Spinal cord (tissue), 10 donors: ENCODE data around the gene TPM1. TPM values are rescaled to one million over a fixed set of nuclear protein-coding genes. Genes with fewer than 3 reads are reported as not detected.

Source experiments
- DNase-seq, 6 donors: peaks; one replicate each; pipeline versions ENCODE4 v3.0.0 to v3.0.0-alpha.2; 2013 to 2015; ENCODE audit warnings: low spot score in 6 of 6, low read depth in 4 of 6
- H3K27ac ChIP-seq: one replicate; pipeline ENCODE4 v1.5.1; 2013; ENCODE audit warnings: low read depth, low read length, control low read depth
- H3K27me3 ChIP-seq: one replicate; pipeline ENCODE4 v1.6.1; 2013; ENCODE audit warnings: low read length; ENCODE audit not compliant: control insufficient read depth, insufficient read depth
- H3K36me3 ChIP-seq: one replicate; pipeline ENCODE4 v1.6.1; 2013; ENCODE audit warnings: low read length; ENCODE audit not compliant: control insufficient read depth, insufficient read depth
- H3K4me1 ChIP-seq: one replicate; pipeline ENCODE4 v1.6.1; 2013; ENCODE audit warnings: low read length; ENCODE audit not compliant: control insufficient read depth, insufficient read depth
- H3K4me3 ChIP-seq: one replicate; pipeline ENCODE4 v1.5.1; 2013; ENCODE audit warnings: low read depth, low read length, control low read depth
- H3K9me3 ChIP-seq: one replicate; pipeline ENCODE4 v1.6.1; 2013; ENCODE audit warnings: low read length; ENCODE audit not compliant: control insufficient read depth, insufficient read depth
- WGBS: methylation state at CpG from one replicate; pipeline ENCODE4 v1.1.5; 2013; ENCODE audit warnings: missing lambda C conversion rate; ENCODE audit not compliant: insufficient coverage; 5-methylcytosine and 5-hydroxymethylcytosine counted together
- polyA plus RNA-seq, 2 donors: library from polyadenylated mRNA; unstranded; fragments of 120-200 nt; gene quantifications; one replicate each; pipeline ENCODE4 v1.2.1, GENCODE V29; 2013; ENCODE audit not compliant: insufficient read length in 2 of 2
- total RNA-seq, 2 donors: library from RNA; depleted of rRNA in 1 of 2; stranded (reverse); fragments of 120-200 nt in 1 of 2; fragments of >200 nt in 1 of 2; gene quantifications; one replicate each; pipeline versions ENCODE4 v1.2.3 to v1.2.4, GENCODE V29; 2013 to 2014
- donor health status: healthy.

Gene TPM1
- total and polyA plus RNA-seq, 4 donors, result 184 to 480 (median 216) TPM

DNA sequence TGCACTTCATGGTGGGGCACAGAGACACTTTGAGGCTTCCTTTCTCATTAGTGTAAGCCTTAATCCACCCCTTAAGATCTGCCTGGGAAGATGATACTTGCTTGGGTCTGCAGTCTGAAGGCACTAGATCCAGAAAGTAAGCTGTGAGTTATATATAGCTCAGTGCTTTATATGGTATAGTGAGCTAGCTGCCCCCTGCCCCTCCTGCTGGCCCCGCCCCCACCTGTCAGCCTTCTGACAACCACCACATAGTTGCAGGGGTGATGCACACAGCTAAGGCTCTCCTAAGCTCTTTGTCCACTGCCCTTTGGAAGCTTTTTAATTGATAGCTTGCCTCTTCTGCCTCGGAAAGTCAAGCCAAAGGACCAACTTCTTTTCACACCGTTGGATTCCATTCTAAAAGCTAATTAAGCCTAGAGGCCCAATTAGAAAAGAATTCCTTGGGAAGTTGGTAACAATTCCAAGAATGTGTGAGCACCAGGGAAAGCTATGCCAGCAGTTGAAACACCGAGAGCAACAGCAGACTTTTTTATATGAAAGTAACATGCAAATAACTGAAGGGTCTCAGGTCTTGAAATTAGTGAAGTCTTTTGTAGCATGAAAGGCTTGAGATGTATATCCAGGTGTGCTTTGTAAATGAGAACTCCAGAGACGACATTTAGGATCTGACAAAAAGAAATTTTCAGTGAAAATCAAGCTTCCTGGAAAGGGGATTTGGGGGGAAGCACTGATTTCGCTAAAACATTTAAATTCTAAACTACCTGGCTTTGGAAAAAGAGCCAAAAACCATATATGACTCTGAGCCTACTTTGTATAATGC is 2.3 kb downstream of the TPM1 start:
- no peak for DNase-seq
- H3K4me1 ChIP-seq, result peaks cover 46% of the 10 kb centered on the region
- no peaks in the 10 kb centered on the region for H3K9me3 ChIP-seq
- H3K36me3 ChIP-seq, result no peaks in the 10 kb centered on the region
- peaks cover 33% of the 10 kb centered on the region for H3K27me3 ChIP-seq
- peak overlapping the region; percentile 19 for H3K27ac ChIP-seq
- H3K4me3 ChIP-seq, result peak overlapping the region; percentile 49
- 14% methylated on average over 1 of the region's 6 CpGs for WGBS

DNA sequence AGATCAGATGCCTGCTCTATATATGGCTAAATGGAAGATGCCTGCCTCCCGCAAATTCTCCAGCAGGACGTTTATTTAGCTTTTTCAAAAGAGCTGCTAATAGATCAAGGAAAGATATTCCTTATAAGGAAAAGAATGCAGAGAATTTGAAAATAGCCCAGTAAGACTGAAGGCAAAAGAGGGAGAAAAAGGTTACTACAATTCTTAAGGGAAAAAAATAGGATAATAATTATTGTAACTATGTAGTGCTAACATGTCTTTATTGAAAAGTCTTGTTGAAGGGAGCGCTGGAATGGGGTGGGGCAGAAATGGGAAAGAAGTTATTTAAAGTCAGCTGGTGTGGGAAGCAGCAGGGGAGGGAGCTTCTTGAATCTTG is 2.9 kb downstream of the TPM1 start:
- H3K9me3 ChIP-seq, result no peaks in the 10 kb centered on the region
- 17% methylated on average over 1 of the region's 3 CpGs for WGBS
- H3K27me3 ChIP-seq, result peaks cover 33% of the 10 kb centered on the region
- peak overlapping the region; percentile 17 for H3K4me3 ChIP-seq
- DNase-seq, result no peak
- peaks cover 50% of the 10 kb centered on the region for H3K4me1 ChIP-seq
- peak overlapping the region; percentile 19 for H3K27ac ChIP-seq
- no peaks in the 10 kb centered on the region for H3K36me3 ChIP-seq

DNA sequence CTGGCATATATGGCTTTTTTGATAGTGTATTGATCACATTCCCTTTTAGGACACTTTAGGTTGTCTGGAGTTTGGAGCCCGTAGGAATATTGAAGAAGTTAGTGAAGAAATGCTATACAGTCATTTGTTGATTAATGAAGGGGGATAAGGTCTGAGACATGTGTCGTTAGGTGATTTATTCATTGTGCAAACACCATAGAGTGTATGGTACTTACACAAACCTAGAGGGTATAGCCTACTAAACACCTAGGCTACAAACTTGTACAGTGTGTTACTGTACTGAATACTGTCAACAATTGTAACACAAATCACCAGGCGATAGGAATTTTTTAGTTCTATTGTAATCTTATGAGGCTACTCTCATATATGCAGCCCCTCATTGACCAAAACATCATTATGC is 3.3 kb downstream of the TPM1 start:
- peaks cover 50% of the 10 kb centered on the region for H3K4me1 ChIP-seq
- H3K27ac ChIP-seq, result no peak overlapping the region
- H3K9me3 ChIP-seq, result no peaks in the 10 kb centered on the region
- no peak for DNase-seq
- H3K36me3 ChIP-seq, result no peaks in the 10 kb centered on the region
- H3K4me3 ChIP-seq, result peak overlapping the region; percentile 17
- peaks cover 33% of the 10 kb centered on the region for H3K27me3 ChIP-seq
- WGBS, result no CpG with 5 or more reads among the region's 3 CpGs

DNA sequence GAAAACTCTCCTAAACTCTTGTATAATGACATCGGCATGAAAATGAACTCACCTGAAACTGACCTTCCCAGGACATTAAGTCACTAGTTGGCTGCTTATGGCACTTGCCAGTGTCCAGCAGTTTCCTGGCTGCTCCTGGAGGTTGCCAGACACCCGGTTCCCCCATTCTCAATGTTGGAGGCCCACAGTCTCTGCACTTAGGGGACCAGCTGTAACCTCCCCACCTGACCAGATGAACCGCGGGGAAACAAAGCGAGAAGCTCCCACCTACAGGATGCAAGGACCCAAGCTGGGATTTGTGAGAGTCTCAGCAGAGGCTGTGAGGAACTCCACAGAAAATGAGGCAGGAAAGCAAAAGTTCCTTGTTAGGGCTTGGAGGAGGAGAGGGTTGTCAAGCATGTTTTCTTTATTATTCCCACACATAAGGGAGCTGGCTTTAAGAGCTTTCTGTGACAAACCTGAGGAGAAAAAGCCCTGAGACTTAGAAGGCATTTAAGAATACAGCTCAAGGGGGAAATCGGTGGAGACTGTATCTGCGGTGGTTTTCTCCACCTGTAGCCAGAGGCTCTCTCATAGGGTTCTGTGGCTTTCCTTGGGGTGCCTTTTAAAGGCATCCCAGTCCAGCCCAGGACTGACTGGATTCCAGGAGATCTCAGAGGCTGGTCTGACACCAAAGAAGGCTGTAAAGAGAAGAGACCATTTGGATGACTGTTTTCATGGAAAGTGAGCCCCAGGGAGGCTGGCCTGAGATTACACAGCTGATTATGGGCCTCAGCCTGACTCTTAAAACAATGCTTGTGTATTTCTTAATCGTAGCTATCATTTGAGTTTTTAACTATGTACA is 4.6 kb downstream of the TPM1 start:
- Histone ChIP-seq H3K27me3 (peaks cover 31% of the 10 kb centered on the region), H3K4me1 (peaks cover 43% of the 10 kb centered on the region), H3K27ac (no peak overlapping the region), H3K4me3 (peak overlapping the region; percentile 69), H3K9me3 (no peaks in the 10 kb centered on the region), H3K36me3 (no peaks in the 10 kb centered on the region)
- WGBS, result 66% methylated on average over 4 of the region's 8 CpGs
- DNase-seq, result no peak

DNA sequence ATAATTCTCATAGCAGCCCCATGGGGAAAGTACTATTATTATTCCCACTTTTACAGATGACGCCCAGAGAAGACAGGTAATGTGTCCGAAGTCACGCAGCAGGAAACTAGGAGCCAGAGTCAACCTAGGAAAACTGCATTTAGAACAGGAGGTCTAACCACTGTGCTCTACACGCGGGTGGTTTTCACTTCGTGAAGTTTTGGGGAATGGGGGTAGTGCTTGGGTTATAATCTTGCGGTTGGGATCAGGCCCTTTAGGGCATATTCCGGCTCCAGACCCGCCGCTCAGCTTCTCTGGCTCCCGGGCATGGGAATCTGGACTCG is 5.2 kb downstream of the TPM1 start:
- Histone ChIP-seq H3K36me3 (no peaks in the 10 kb centered on the region), H3K4me3 (peak overlapping the region; percentile 69), H3K27ac (peak overlapping the region; percentile 77), H3K9me3 (no peaks in the 10 kb centered on the region), H3K27me3 (peaks cover 31% of the 10 kb centered on the region), H3K4me1 (peaks cover 44% of the 10 kb centered on the region)
- DNase-seq, result no peak
- WGBS, result 0% methylated on average over 9 of the region's 12 CpGs

DNA sequence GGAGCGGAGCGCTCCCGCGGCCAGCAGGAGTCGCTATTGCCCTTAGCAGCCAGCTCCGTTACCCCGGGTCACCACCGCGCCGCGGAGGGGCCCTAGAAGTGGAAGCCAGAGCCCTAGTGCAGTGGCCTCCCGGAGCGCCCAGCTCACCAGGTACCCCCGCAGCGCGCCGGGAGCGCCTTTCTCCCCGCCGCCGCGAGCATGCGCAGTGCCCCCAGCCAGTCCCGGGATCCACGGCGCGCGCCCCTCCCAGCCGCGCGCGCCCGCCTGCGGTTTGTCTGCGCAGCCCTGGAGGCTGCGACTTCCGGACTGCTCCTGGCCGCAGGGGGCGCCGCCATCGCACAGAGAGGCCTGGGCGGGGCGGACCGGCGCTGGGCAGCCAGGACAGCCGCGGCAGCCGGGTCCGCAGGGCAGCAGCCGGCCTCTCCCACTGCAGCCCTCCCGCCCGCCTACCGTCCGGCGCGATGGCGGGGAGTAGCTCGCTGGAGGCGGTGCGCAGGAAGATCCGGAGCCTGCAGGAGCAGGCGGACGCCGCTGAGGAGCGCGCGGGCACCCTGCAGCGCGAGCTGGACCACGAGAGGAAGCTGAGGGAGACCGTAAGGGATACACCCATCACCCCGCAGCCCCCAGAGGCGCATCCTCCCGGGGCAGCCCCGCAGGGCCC is 5.7 kb downstream of the TPM1 start:
- Histone ChIP-seq H3K4me1 (peaks cover 44% of the 10 kb centered on the region), H3K36me3 (no peaks in the 10 kb centered on the region), H3K4me3 (peak overlapping the region; percentile 69), H3K27ac (peak overlapping the region; percentile 85), H3K9me3 (no peaks in the 10 kb centered on the region), H3K27me3 (peaks cover 28% of the 10 kb centered on the region)
- WGBS, result under 1% methylated on average over 75 of the region's 75 CpGs
- DNase-seq, result peak; percentile 76 to 97 (median 82)

DNA sequence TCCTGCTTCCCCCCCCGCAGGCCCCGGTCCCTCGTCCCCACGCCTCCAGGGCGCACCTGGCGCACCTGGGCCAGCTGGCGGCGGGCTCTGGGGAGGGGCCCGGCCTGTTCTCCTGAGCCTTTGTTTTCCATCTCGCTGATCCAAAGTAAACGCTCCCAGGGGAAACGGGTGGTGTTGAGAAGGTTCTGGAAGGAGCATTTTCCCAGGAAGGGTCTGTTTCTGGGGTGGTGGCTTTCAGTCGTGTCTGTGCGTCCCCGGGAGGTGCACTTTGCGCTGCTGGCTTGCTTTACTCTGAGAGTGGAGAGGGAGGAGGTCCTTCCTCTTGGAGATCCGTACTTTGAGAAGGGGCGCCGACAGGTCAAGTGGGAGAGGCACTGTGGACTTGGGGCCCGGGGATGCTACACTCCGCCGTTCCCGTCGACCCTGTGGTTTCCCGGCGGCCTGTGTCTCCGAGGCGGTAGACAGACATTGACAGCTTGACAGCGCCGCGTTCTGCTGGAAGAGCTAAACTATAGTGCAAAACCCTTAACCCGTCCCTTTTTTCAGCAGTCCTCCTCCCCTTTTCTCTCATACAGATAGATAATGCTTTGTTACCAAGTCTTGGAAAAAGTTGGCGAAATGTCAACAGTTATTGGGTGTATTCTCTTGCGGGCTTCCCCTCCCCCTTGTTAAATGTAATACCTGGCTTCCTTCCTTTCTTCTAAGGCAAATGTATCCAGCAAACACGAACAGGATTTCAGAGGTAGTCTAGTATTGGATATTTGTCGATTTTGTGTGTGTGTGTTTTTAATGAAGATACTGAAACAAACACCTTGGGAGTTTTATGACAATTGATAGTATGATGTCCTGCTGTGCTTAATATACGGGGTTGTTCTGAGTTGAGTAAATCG is 6.5 kb downstream of the TPM1 start:
- Histone ChIP-seq H3K27me3 (peaks cover 21% of the 10 kb centered on the region), H3K27ac (peak overlapping the region; percentile 85), H3K4me3 (peak overlapping the region; percentile 69), H3K4me1 (peaks cover 44% of the 10 kb centered on the region), H3K36me3 (no peaks in the 10 kb centered on the region), H3K9me3 (no peaks in the 10 kb centered on the region)
- peak in 2 of 6 donors; percentile 80 to 86 for DNase-seq
- WGBS, result 2% methylated on average over 32 of the region's 38 CpGs

DNA sequence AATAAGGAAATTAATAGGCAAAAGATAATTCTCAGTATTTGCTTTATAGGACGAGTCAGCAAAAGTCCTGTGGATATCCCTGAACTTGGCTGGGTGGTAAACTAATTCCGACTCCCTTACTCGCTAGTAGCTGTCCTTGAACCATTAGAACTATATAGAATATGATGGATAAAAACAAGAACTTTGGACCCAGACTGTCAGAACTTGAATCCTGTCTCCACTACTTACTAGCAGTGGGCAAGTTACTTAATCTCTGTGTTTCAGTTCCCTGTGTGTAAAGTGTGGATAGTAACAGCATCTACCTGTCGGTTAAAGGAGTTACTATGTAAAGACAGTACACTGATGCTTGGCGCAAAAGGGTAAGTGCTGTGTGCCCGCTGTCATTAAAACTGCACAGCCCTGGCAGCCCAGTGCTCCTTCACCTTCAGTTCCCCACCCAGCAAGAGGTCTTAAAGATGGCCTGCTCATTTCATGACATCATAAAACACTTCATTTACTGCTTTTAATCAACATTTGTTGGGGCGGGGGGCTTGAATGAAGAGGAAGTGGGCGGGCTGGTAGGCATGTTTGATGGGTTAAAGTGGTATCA is 7.3 kb downstream of the TPM1 start:
- Histone ChIP-seq H3K4me3 (no peak overlapping the region), H3K27ac (peak overlapping the region; percentile 48), H3K9me3 (no peaks in the 10 kb centered on the region), H3K27me3 (peaks cover 13% of the 10 kb centered on the region), H3K4me1 (peaks cover 45% of the 10 kb centered on the region), H3K36me3 (no peaks in the 10 kb centered on the region)
- no CpG with 5 or more reads among the region's 8 CpGs for WGBS
- no peak for DNase-seq

DNA sequence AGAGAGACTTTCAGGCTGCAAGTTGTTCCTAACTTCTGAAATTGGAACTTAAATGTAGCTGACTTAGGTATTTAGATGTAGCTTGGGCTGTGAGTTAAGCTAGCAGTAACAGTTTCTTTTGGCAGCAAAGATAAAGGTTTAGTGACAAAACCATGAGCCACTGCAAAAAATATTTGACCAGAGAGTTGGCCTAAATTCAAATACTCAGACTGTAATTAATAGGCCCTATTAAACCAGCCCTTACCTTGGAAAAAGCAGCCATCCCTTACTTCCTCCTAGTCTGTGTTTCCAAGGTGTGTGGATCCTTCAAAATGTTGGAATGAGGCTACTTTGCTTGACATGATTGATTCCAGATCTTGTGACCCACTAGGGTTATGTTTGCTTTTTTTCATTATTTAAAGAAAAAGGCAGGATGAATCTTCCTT is 8.2 kb downstream of the TPM1 start:
- H3K36me3 ChIP-seq, result no peaks in the 10 kb centered on the region
- peak overlapping the region; percentile 53 for H3K27ac ChIP-seq
- H3K4me1 ChIP-seq, result peaks cover 45% of the 10 kb centered on the region
- no peaks in the 10 kb centered on the region for H3K9me3 ChIP-seq
- DNase-seq, result no peak
- H3K4me3 ChIP-seq, result no peak overlapping the region
- peaks cover 5% of the 10 kb centered on the region for H3K27me3 ChIP-seq
